ENCODE measurements around the gene ZNF546.
"Not testable (repeated sequence)": the region's sequence is repeated elsewhere in the genome, so short reads cannot be mapped to it uniquely, and the experiment has no call there.

The ZNF546 gene

GRCh38 chr19:39996811-39997637 is at the start of gene ZNF546:
Gene ZNF546 (plus strand): TSS chr19:39997060. CDS start chr19:39998327, 1,267 bp downstream.
- peak; percentile 71 for DNase-seq

GRCh38 chr19:39949026-39949747 is 47.7 kb upstream of the ZNF546 start:
- DNase-seq: no peak

DNA sequence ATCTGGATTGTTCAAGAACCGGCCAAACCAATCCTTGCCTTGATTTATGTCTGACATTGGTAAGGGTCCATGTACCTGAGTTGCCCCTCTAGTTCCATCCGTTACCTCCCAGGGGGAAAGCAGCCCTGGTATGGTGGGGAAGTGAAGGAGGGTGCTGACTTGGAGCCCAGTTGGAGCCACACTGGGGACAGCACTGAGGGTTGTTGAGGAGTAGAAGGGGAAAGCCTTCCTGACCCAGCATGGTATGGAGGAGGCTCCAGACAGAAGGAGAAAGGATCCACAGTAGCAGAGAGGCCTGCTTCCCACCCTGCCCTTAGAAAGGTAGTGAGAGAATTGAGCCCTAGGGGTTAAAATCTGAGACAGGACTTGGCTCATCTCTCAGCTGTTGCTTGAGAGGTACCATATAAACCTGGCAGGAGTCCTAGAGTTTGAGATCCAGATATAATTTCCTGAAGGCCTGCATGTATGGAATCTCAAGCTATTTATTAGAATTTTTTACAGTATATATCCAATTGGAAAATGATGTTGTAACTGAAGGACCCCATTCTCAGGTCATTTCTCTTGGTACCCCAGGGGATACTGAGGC is 45.7 kb upstream of the ZNF546 start:
- DNase-seq: no peak

DNA sequence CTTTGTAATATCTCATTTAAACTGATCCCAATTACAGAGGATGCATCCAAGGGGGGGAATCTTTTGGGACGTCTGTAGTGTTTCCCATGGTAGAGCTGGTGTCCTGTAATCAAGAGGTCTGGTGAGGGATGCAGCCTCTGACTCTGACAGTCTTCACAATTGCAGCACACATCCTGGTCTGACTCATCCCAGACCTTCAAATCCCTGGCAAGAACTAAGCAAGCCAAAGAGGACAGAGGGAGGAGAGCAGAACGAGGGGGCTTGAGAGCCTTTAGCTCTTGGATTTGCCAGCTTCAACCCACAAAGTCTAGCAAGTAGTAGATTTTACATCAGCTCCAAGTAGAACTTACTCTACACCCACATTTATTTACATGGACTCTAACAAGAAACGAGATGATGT is 45.2 kb upstream of the ZNF546 start:
- DNase-seq: no peak

DNA sequence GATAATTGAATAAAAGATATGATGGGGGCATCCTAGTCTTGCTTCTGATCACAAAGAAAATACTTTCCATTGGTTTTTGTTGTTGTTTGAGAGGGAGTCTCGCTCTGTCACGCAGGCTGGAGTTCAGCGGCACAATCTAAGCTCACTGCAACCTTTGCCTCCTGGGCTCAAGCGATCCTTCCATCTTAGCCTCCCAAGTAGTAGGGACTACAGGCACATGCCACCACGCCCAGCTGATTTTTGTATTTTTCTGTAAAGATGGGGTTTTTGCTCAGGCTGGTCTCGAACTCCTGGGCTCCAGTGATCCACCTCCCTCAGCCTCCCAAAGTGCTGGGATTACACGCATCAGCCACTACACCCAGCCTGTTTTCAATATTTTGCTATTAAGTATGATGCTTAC is 42.9 kb upstream of the ZNF546 start:
- DNase-seq: no peak

GRCh38 chr19:39957886-39958285 is 39.0 kb upstream of the ZNF546 start:
- not testable (repeated sequence) for DNase-seq

- not testable (repeated sequence) for DNase-seq
Measured at GRCh38 chr19:39958942-39959341, 37.9 kb upstream of the ZNF546 start.

DNA sequence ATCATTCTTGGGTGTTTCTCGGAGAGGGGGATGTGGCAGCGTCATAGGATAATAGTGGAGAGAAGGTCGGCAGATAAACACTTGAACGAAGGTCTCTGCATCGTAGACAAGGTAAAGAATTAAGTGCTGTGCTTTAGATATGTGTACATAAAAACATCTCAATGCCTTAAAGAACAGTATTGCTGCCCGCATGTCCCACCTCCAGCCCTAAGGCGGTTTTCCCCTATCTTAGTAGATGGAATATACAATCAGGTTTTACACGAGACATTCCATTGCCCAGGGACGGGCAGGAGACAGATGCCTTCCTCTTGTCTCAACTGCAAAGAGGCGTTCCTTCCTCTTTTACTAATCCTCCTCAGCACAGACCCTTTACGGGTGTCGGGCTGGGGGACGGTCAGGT is 37.5 kb upstream of the ZNF546 start:
- not testable (repeated sequence) for DNase-seq

DNA sequence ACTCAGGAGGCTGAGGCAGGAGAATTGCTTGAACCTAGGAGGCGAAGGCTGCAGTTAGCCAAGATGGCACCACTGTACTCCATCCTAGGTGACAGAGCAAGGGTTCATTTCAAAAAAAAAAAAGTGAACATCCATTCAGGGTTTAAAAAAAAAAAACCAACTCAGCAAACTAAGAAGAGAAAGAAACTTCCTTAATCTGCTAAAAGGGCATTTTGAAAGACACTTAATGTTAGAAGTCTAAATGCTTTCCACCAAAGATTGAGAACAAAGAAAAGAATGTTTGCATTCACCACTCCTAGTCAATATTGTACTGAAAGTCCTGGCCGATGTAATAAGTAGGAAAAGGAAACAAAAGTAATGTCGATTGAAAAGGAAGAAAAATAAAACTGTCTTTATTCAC is 33.0 kb upstream of the ZNF546 start:
- DNase-seq: no peak

- no peak for DNase-seq
Measured at GRCh38 chr19:39966617-39967016, 30.2 kb upstream of the ZNF546 start.

DNA sequence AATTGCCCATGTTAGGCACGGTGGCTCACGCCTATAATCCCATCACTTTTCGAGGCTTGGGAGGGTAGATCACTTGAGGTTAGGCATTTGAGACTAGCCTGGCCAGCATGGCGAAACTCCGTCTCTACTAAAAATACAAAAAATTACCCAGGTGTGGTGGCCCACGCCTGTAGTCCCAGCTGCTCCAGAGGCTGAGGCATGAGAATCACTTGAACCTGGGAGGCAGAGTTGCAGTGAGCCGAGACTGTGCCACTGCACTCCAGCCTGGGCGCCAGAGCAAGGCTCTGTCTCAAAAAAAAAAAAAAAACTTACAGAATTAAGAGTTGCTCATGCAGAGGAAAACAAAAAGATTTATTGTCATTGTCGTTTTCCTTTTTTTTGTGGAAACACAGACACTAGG is 29.3 kb upstream of the ZNF546 start:
- DNase-seq: no peak

GRCh38 chr19:39968789-39969188 is 28.1 kb upstream of the ZNF546 start:
- DNase-seq: no peak

GRCh38 chr19:39969266-39969665 is 27.6 kb upstream of the ZNF546 start:
- no peak for DNase-seq

DNA sequence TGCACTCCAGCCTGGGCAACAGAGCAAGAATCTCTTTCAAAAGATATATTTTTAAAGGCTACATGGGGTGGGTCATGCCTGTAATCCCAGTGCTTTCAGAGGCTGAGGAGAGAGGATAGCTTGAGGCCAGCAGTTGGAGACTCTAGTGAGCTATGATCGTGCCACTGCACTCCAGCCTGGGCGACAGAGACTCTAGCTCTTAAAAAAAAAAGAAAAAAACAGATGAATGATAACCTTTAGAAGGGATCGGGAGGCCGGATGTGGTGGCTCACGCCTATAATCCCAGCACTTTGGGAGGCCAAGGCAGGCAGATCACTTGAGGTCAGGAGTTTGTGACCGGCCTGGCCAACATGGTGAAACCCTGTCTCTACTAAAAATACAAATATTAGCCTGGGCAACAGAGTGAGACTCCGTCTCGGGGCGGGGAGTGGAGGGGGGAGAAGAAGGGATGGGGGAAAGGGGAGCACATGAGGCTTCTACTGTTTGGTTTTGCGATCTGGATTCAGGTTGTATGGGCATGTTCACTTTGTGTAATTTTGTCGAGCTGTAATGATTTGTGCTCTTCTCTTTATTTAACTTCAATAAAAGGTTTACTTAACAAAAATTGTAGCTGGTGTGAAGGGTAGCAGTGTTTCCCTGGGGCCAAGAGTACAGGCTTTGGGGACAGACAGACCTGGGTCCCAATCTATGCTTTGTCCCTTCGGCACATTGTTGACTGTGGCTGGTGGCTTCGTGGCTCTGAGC is 27.0 kb upstream of the ZNF546 start:
- no peak for DNase-seq

DNA sequence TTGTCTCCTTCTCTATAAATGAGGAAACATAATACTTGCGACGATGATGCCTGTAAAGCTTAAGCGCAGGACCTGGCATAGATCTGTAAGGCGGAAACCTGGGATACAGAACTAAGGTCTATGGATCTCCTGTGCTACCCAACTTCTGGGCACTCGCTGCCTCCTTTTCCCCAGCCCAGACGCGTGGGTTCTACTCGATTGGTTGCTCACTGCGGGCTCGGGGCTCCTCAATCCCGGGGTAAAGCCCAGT is 26.5 kb upstream of the ZNF546 start:
- DNase-seq: no peak

- peak; percentile 98 for DNase-seq
Measured at GRCh38 chr19:39970675-39971379, 26.0 kb upstream of the ZNF546 start, which contains the start of gene PSMC4. Gene PSMC4 (plus strand): TSS chr19:39971165. CDS start chr19:39971203, 38 bp downstream.

- no peak for DNase-seq
Measured at GRCh38 chr19:39971380-39972035, 25.4 kb upstream of the ZNF546 start.

GRCh38 chr19:39974377-39975155 is 22.3 kb upstream of the ZNF546 start:
- DNase-seq: no peak

DNA sequence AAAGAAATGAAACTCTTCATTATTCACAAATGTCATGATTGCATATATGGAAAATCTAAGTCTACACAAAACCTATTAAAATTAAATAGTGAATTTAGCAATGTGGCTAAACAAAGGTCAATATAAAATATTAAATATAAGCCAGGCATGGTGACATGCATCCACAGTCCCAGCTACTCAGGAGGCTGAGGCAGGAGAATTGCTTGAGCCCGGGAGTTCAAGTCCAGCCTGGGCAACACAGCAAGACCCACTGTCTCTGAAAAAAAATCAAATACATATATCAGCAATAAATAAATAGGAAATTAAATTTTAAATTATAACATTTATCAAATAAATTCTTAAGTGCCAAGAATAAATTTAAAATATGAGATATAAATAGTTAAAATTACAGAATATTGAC is 14.0 kb upstream of the ZNF546 start:
- DNase-seq: no peak

- no peak for DNase-seq
Measured at GRCh38 chr19:39983695-39984300, 13.1 kb upstream of the ZNF546 start.

DNA sequence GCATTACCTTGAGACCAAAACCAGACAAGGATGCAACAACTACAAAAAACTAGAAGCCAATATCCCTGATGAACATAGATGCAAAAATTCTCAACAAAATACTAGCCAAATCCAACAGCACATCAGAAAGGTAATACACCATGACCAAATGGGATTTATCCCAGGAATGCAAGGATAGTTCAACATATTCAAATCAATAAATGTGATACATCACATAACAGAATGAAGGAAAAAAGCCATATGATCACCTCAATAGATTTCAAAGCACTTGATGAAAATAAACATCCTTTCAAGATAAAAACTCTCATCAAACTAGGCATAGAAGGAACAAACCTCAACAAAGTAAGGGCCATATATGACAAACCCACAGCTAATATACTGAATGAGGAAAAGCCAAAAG is 10.2 kb upstream of the ZNF546 start:
- DNase-seq: no peak
